KOPT-K1 (cell line): ENCODE measurements around the gene RASGEF1C.
A peak's percentile ranks its signal among the peaks of the same experiment; 100 is the strongest.

ENCODE experiments used
- H3K27ac ChIP-seq: fragments of 200-600 bp; sonication (generic); 2 replicates; pipeline ENCODE4 v1.5.1; 2016; ENCODE audit warnings: antibody characterized with exemption, mild to moderate bottlenecking, low read depth, low read length; ENCODE audit not compliant: poor library complexity, severe bottlenecking
- H3K36me3 ChIP-seq: fragments of 200-600 bp; sonication (generic); 2 replicates; pipeline ENCODE4 v1.5.1; 2017; ENCODE audit warnings: antibody characterized with exemption, mild to moderate bottlenecking, low read length, moderate library complexity; ENCODE audit not compliant: insufficient read depth
- H3K9me3 ChIP-seq: fragments of 200-600 bp; sonication (generic); 2 replicates; pipeline ENCODE4 v1.5.1; 2017; ENCODE audit warnings: antibody characterized with exemption, low read length, mild to moderate bottlenecking; ENCODE audit not compliant: insufficient read depth, poor library complexity, severe bottlenecking

The RASGEF1C gene

DNA sequence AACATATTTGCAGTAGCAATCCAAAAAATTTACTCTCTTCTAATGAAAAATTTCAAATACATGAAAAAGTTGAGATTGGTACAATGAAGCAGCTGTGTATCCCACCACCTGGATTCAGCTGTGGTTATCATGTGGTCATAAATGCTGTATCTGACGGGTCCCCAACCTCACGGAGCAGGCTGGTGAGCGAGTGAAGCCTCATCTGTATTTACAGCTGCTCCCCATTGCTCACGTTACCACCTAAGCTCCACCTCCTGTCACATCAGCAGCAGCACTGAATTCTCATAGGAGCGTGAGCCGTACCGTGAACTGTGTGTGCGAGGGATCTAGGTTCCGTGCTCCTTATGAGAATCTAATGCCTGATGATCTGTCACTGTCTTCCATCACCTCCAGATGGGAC is 130.7 kb downstream of the RASGEF1C start:
- H3K9me3 ChIP-seq = no peaks in the 10 kb centered on the region
- H3K36me3 ChIP-seq = no peaks in the 10 kb centered on the region
- no peak overlapping the region for H3K27ac ChIP-seq

DNA sequence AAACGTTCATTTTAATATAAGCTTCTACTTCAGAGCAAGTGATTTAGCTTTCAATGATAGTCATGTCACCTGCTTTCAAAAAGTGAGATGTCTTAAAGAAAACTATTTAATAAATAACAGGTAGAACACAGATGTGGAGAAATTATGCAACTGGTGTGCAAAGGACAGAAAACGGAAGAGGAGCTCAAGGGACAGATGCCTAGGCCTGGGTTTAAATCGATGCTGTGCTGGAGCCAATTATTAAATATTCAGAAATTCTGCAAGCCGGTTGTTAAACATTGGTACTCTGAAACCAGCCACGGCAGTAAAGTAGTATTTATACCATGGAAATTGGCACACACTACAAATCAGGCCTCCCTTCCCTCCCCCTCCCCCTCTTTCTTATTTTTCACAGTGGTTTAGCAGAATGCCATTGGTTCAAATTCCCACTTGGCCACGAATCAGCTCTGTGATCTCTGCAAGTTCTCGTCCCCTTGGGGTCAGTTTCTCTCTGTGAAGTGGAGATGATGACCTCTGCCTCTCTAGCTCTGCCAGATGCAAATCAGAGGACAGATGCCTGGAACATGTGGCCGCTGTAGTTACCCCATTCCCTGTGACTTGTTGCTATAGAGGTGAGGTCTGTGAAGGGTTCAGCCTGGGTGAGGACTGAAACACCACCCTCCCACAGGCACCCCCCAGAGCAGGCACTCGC is 131.3 kb downstream of the RASGEF1C start:
- H3K27ac ChIP-seq = no peak overlapping the region
- H3K36me3 ChIP-seq = no peaks in the 10 kb centered on the region
- no peaks in the 10 kb centered on the region for H3K9me3 ChIP-seq

DNA sequence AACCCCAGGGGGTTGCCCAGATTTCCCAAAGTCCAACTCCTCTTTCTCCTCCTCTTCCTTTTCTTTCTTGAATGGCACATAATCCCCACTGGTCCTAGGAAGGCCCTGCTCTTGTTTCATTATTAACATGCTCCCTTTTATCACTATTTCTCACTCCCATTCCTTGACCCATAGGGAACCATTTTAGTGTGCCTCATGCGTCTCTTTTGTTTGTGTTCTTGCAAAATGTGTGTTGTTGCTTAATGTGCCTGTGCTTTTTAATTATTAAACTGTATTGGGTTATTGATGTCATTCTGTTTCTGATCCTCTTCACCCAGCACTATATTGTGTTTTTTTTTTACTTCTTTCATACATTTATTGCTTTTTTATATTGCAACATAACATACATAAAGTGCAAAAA is 133.3 kb downstream of the RASGEF1C start:
- Histone ChIP-seq H3K27ac (no peak overlapping the region), H3K36me3 (no peaks in the 10 kb centered on the region)

DNA sequence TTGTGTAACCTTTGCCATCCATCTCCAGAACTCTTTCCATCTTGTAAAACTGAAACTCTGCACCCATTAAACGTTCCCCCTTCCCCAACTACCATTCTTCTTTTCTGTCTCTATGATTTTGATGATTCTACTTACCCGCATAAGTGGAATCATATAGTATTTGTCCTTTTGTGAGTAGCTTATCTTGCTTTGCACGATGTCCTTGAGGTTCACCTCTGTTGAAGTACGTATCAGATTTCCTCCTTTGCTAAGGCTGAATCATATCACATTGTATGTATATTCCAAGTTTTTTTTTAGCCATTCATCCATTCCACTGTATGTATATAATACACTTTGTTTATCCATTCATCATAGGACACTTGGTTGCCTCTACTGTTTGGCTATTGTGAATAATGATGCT is 134.5 kb downstream of the RASGEF1C start:
- Histone ChIP-seq H3K27ac (no peak overlapping the region), H3K9me3 (peaks cover 3% of the 10 kb centered on the region), H3K36me3 (no peaks in the 10 kb centered on the region)

More for the DNA sequence above, 133.3 kb downstream of the RASGEF1C start:
- peaks cover 3% of the 10 kb centered on the region for H3K9me3 ChIP-seq

DNA sequence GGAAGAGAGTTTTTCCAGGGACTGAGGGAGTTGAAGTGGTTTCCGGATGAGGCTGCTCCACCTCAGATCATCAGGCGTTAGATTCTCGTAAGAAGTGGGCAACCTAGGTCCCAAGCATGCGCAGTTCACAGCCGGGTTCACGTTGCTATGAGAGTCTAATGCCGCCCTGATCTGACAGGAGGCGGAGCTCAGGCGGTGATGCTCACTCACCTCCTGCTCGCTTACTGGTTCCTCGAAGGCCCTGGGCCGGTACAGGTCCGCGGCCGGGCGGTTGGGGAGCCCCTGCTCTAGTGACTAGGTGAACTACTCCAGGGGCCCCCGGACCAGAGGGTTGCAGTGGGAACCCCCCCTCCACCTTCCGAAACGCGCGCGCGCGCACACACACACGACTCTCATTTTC is 136.5 kb downstream of the RASGEF1C start:
- Histone ChIP-seq H3K36me3 (no peaks in the 10 kb centered on the region), H3K9me3 (peaks cover 3% of the 10 kb centered on the region), H3K27ac (no peak overlapping the region)

DNA sequence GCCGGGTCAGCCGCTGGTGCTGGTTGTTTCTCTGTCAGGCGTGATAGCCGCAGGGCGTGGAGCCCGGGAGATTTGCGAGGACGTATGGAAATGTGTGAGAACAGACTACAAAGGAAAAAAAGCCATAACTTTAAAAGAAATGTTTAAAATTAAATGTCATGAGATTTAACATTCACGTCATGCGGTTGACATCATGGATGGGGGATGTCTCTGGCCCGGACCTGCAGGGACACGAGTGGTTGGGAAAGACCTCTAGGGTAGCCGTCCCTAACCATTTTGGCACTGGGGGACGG is 136.8 kb downstream of the RASGEF1C start:
- H3K27ac ChIP-seq = peak overlapping the region; percentile 72
- peaks cover 3% of the 10 kb centered on the region for H3K9me3 ChIP-seq
- no peaks in the 10 kb centered on the region for H3K36me3 ChIP-seq

DNA sequence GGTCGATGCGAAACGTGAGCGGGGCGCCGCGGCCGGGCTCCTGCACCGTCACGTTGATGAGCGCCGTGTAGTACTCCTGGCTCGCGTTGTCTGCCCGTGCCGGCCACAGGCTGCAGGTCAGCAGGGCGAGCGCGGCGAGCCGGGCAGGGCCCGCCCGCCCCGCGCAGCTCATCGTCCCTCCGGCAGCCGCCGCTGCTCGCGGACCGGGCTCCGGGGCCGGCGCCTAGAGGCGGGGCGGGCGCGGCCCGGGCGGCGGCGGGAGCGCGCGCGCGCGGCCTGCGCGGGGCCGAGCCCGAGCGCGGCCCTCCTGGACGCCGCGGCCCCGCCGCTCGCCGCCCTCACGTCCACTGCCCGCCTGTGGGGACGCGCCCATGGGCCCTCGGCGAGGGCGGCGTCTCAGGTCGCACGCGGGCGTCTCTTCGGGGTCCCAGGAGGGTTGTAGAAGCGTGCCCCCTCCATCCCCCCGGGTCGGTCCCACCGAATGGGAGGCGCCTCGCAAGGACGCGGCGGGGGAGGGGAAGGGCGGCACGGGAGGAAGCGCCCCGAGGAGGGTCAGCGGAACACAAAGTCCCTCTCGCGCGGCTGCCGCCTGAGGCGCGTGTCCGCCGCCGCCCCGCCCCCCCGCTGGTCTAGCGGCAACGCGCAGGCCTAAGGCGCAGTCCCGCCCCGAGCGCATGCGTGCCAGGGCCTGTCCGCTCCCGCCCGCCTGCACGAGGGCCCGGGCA is 137.3 kb downstream of the RASGEF1C start, which contains the start of gene RNF130:
RNF130 (minus strand) TSS at position 229 of the 725 bp plus-strand sequence; CDS start at position 172, 57 bp downstream.
- Histone ChIP-seq H3K27ac (peak within 1 kb of the TSS; percentile 72), H3K36me3 (no peaks in the 10 kb centered on the region), H3K9me3 (peaks cover 3% of the 10 kb centered on the region)

DNA sequence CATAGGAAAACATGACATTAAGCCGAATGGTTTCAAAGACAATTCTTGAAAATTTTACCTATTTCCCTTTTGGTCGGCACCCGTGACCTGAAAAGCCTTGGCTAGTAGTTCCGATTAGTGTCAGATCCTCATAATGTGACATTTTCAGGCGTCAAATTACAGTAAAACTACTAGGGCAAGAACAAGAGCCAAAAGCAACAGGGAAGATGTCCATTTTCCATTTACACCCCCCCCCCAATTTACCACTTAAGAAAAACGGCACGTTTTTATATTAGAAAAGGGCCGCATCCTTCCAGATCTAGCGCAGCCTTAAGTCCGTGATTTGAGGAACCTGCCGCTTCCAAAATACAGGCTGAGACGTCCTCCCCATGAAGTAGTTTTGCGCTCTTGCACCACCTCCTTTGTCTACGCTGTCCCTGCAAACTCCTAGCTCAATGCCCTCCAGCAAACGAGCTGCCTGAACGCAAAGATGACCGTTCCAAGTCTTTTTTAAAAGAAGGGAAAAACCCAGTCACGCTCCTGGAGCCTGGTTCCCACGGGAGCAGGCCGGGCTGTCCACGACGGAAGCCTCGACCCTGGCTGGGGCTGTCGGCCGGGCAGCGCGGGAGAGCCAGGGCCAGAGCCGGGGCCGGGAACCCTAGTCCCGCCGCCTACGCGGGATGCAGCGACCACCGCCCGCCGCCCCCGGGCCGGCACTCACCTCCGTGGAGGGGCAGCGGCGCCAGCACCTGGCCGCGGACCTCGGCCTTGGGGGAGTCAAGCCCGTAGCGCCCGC is 138.1 kb downstream of the RASGEF1C start:
- Histone ChIP-seq H3K36me3 (no peaks in the 10 kb centered on the region), H3K27ac (peak overlapping the region; percentile 72), H3K9me3 (peaks cover 3% of the 10 kb centered on the region)

DNA sequence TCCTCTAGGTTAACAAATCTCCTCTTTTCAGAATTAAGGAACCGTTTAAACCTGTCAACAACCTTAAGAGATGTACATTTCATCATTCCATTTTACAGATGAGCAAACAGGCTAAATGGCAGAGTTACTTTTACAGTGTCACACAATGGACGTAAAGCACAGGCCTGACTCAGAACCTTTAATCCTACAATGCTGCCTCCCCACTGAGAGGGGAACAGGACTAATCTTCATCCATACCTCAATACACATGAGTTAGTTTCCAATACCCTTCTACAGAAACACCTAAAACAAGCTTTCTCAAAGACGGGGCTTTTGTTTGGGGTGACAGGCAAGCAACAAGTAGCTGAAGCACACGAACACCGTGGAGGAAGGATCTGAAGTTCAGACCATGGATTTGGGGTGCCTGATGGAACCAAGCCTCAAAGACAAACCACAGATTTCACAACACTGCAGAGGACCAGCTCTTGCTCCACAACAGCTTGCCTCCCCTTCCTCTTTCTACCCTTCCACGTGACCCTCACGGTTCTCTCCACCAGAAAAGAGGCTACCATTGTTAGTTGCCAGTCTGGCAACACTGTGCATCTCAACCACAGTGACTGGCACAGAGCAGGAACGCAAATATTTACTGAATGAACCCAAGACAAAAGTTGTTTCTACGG is 139.3 kb downstream of the RASGEF1C start:
- H3K36me3 ChIP-seq = no peaks in the 10 kb centered on the region
- peak overlapping the region; percentile 10 for H3K27ac ChIP-seq
- peaks cover 3% of the 10 kb centered on the region for H3K9me3 ChIP-seq

DNA sequence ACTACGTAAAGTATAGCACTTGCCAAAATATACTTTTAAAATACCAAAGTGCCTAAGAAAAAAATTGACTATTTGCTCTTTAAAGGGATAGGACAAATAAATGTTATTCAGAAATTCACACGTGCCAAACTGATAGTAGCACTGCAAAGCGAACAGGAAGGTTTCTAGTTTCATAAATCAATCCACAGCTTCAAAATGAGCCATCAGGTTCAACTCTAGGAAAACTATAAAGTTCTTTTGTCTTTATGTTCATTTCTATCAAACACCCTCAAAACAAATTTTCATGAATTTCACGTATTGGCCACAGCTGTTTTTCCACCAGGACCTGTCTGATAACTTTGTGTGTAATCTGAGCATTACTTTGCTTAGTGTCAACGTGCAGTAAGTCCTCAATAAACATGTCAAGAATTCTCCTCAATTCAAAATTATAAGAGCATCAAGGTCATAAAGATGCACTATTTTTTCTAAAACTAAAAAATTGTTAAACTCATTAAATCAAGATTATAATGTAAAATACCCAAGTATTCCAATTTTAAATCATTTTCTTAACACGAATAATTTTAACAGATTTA is 140.4 kb downstream of the RASGEF1C start:
- Histone ChIP-seq H3K36me3 (no peaks in the 10 kb centered on the region), H3K9me3 (peaks cover 3% of the 10 kb centered on the region), H3K27ac (no peak overlapping the region)

DNA sequence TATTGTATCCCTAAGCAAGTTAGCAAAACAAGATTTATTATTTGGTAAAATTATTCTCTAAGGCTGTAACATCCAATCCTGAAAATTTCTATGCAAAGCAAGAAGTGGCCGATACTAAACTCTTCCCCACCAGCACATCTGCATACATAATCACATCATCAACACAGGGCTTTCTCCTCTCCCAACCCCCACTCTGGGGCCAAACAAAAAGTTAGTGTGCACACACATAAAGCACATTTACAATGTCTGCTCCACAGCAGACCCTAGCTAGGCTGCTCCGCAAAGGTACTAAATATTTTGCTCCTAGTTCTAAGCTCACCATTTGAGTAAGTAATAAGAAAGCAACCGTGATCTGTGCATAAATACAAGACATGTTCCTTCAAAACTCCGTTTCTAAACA is 141.0 kb downstream of the RASGEF1C start:
- no peak overlapping the region for H3K27ac ChIP-seq
- peaks cover 3% of the 10 kb centered on the region for H3K9me3 ChIP-seq
- no peaks in the 10 kb centered on the region for H3K36me3 ChIP-seq

DNA sequence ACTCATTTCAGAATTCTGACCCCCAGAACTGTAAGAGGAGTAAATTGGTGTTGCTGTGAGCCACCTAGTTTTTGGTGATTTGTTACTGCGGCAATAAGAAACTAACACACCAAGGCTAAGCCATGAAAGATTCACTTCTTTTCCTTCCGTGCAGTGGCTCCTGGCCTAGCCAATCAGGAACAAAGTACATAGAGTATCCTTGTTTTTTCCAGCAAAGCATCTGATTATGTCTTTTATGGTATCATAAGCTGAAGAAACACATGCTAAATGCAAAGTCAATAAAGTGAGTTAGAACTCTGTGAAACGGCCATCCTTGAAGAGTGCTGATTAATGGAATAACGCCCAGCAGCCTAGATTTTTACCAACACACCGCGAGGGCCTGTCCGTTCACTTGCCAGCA is 148.8 kb downstream of the RASGEF1C start:
- no peaks in the 10 kb centered on the region for H3K9me3 ChIP-seq
- H3K27ac ChIP-seq = no peak overlapping the region
- H3K36me3 ChIP-seq = no peaks in the 10 kb centered on the region

DNA sequence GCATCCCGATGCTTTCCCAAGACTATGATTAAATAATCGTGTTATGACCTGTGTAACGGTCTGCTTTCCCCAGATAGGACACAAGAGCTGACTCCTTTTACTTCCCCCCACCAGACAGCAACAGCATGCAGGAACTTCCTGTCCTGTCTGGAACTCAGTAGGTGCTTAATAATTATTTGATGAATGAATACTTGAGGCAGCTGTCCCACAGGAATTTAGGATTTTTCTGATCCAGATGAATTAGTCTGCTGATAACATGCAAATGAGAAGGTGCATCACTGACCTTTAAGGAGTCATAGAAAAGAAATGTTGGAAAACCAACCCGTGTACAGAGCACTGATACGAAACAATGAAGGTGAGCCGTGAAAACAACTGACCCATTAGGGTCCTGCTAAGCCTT is 149.7 kb downstream of the RASGEF1C start:
- Histone ChIP-seq H3K9me3 (no peaks in the 10 kb centered on the region), H3K27ac (no peak overlapping the region), H3K36me3 (no peaks in the 10 kb centered on the region)

DNA sequence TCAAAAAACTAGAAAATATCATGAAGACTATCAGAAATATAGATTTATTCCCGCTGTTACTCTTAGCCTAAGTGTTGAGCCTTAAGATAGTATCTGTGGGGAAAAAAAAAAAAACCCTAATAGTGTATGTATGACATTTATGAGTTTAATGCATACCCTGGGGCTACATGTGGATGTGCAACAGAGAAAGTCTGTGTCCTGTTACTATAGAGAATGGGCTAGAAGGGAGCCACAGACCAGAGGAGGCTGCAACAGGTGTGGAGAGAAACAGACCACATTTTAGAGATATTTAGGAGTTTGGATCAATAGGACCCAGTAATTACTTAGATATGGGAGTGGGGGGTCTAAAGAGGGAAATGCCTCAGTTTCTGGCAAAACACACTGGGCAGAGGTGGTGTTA is 152.9 kb downstream of the RASGEF1C start:
- H3K36me3 ChIP-seq = no peaks in the 10 kb centered on the region
- no peak overlapping the region for H3K27ac ChIP-seq
- no peaks in the 10 kb centered on the region for H3K9me3 ChIP-seq

DNA sequence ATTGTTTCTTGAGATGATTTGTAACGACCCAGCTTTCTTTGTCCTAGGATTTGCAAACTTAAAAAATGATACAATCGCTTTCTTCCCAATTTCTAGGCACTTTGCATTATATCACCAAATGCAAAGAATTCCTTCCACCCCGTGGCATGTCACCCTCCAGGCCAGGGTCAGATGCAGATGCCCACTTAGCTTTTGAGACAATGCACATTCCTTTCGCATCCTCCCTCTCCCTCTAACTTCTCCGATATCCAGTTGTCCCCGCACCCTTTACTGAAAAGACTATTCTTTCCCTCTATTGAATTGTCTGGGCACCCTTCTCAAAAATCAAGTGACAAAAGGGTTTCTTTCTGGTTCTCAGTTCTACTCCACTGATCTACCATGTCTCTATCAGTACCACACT is 154.8 kb downstream of the RASGEF1C start:
- Histone ChIP-seq H3K9me3 (no peaks in the 10 kb centered on the region), H3K27ac (no peak overlapping the region)

More for the DNA sequence above, 154.8 kb downstream of the RASGEF1C start:
- H3K36me3 ChIP-seq = no peaks in the 10 kb centered on the region
